GM19351 (cell line): ENCODE results near the gene MTPN.
A peak's percentile ranks its signal among the peaks of the same experiment; 100 is the strongest.

Experiments used
- ATAC-seq: cut with Tn5 transposase; IDR thresholded peaks from one replicate; pipeline ENCODE4 v1.9.1; 2021; ENCODE audit warnings: mild to moderate bottlenecking, moderate library complexity; ENCODE audit not compliant: unreplicated experiment

The MTPN gene

GRCh38 chr7:135930565-135931461, 46.3 kb downstream of the MTPN start:
- ATAC-seq = no peak

- ATAC-seq = no peak
Observed at GRCh38 chr7:135929722-135930141, 47.4 kb downstream of the MTPN start.

GRCh38 chr7:135929249-135929648, 47.9 kb downstream of the MTPN start:
- ATAC-seq = no peak

- no peak for ATAC-seq
Observed at GRCh38 chr7:135928136-135928535, 49.0 kb downstream of the MTPN start.

- ATAC-seq = no peak
Observed at GRCh38 chr7:135925210-135925609, 51.9 kb downstream of the MTPN start.

- ATAC-seq = no peak
Observed at GRCh38 chr7:135924302-135924701, 52.9 kb downstream of the MTPN start.

- no peak for ATAC-seq
Observed at GRCh38 chr7:135922263-135922662, 54.9 kb downstream of the MTPN start.

- ATAC-seq = peak; percentile 67
Observed at GRCh38 chr7:135920478-135920877, 56.7 kb downstream of the MTPN start.

GRCh38 chr7:135919071-135919841, 57.9 kb downstream of the MTPN start:
- no peak for ATAC-seq

- ATAC-seq = no peak
Observed at GRCh38 chr7:135918134-135918533, 59.0 kb downstream of the MTPN start.

- no peak for ATAC-seq
Observed at GRCh38 chr7:135917721-135918120, 59.4 kb downstream of the MTPN start.

- ATAC-seq = no peak
Observed at GRCh38 chr7:135914346-135914745, 62.8 kb downstream of the MTPN start.

- no peak for ATAC-seq
Observed at GRCh38 chr7:135913404-135913803, 63.8 kb downstream of the MTPN start.

GRCh38 chr7:135911099-135911498, 66.1 kb downstream of the MTPN start:
- ATAC-seq = no peak

- ATAC-seq = peak; percentile 67
Observed at GRCh38 chr7:135910393-135911036, 66.6 kb downstream of the MTPN start.

- ATAC-seq = no peak
Observed at GRCh38 chr7:135905858-135906257, 71.3 kb downstream of the MTPN start.

- no peak for ATAC-seq
Observed at GRCh38 chr7:135905355-135905754, 71.8 kb downstream of the MTPN start.

- ATAC-seq = no peak
Observed at GRCh38 chr7:135904282-135904681, 72.9 kb downstream of the MTPN start.

GRCh38 chr7:135901585-135902540, 75.3 kb downstream of the MTPN start:
- no peak for ATAC-seq

GRCh38 chr7:135900065-135900546, 77.1 kb downstream of the MTPN start:
- no peak for ATAC-seq
